GM13976 (cell line): ENCODE measurements around the gene LFNG.

Source experiments
- DNase-seq: peaks from one replicate; pipeline ENCODE4 v3.0.0; 2012; ENCODE audit warnings: low spot score
- in situ Hi-C: fragments of 300-500 bp; cut with MboI; formaldehyde crosslinking; loops from one replicate; pipeline ENCODE4 v1.12.0; 2022; ENCODE audit warnings: low sequenced_read_pairs, mixed read lengths, inconsistent platforms; ENCODE audit not compliant: unreplicated experiment
- TF ChIP-seq, protein P1 (sequence below): IDR thresholded peaks from 2 replicates; pipeline ENCODE4 v1.5.1; 2012; ENCODE audit warnings: borderline replicate concordance, mild to moderate bottlenecking; ENCODE audit not compliant: insufficient read depth; ENCODE audit errors: extremely low read depth, missing control alignments, control extremely low read depth

The LFNG gene

GRCh38 chr7:2474224-2474623 is 45.4 kb upstream of the LFNG start:
- TF ChIP-seq, protein P1, sequence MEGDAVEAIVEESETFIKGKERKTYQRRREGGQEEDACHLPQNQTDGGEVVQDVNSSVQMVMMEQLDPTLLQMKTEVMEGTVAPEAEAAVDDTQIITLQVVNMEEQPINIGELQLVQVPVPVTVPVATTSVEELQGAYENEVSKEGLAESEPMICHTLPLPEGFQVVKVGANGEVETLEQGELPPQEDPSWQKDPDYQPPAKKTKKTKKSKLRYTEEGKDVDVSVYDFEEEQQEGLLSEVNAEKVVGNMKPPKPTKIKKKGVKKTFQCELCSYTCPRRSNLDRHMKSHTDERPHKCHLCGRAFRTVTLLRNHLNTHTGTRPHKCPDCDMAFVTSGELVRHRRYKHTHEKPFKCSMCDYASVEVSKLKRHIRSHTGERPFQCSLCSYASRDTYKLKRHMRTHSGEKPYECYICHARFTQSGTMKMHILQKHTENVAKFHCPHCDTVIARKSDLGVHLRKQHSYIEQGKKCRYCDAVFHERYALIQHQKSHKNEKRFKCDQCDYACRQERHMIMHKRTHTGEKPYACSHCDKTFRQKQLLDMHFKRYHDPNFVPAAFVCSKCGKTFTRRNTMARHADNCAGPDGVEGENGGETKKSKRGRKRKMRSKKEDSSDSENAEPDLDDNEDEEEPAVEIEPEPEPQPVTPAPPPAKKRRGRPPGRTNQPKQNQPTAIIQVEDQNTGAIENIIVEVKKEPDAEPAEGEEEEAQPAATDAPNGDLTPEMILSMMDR = no peak
- in situ Hi-C loops = no loop called here
- no peak for DNase-seq

DNA sequence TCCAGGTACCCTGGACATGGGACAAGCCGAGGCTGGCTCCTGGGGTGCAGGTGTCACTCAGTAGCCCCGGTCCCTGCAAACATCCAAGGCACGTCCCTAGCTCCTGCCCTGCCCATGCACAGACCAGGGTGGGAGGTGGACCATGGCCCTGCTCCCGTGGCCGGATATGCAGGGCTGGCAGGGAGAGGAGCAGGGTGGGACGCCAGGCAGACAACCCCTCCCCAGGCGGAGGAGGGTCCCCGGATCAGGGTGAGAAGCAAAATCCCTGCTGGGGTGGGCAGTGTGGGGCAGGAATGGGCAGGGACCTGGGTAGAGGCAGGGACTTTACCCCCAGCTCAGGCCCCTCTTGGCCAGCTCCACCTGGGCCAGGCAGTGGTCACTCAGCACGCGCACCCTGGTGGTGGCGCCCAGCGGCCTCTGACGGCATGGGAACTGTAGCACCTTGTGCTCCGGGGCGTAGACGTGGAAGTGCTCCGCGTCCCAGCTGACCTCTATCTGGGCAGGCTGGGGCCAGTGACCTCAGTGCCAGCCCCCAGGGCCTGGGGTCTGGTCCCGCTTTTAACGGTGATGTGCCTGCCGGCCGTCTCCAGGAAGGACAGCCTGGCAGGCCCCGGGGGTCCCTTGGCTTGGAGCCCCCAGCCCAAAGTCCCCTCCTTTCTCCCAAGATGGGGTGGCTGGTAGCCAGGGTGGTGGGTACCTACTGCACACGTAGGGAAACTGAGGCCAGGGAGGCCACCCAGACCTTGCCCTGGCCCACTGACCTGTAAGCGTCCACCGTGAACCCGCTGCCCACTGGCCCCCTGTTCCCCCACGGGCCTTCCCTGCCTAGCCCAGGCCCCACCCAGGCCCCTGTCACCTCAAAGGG is 44.5 kb upstream of the LFNG start:
- DNase-seq = no peak
- TF ChIP-seq, protein P1 = no peak
- in situ Hi-C loops = no loop called here

DNA sequence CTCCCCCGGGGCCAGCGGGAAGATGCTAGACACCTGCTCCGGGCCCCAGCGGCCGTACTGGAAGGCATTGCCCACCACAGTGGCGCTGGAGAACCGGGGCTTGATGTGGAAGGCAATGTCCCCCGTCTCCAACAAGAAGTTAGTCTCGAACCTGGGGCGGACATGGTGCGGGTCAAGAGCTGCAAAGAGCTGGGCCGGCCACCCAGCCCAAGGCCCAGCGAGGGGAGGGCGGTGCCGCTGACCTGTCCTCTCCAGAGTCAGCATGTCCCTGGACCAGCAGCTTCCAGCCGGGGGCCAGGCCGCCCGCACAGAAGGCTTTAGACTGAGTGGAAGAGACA is 43.9 kb upstream of the LFNG start:
- DNase-seq = no peak
- in situ Hi-C loops = no loop called here
- TF ChIP-seq, protein P1 = no peak

DNA sequence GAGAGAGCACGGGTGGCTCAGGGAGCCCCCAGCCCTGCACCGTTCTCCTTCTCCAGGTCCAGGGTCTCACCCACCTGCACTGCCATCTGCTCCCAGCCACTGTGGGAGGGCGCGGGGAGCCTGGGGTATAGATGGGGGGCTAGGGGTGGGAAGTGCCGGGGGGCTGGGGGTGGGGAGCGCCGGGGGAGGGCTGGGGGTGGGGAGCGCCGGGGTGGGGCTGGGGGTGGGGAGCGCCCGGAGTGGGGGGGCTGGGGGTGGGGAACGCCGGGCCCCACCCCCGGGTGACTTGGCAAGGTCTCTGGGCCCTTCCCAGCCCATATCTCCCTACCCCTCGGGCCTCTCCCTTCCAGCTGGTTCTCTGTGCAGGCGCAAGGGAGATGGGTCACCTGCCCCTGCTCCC is 43.3 kb upstream of the LFNG start, which contains the start of gene GRIFIN:
Gene GRIFIN (minus strand): TSS at position 101 of the 400 bp plus-strand sequence. CDS start 15 bp downstream, at position 86.
- DNase-seq = no peak
- TF ChIP-seq, protein P1 = no peak
- in situ Hi-C loops = no loop called here

- in situ Hi-C loops = no loop called here
- DNase-seq = no peak
Measured at GRCh38 chr7:2476776-2477446, 42.7 kb upstream of the LFNG start.

More at GRCh38 chr7:2476776-2477446, 42.7 kb upstream of the LFNG start:
- TF ChIP-seq, protein P1 = no peak
